AG09319 (cell line): Measurements from ENCODE around the gene SEZ6.

ENCODE experiments used
- DNase-seq: peaks from one replicate; pipeline ENCODE4 v3.0.0-alpha.2; 2010; ENCODE audit warnings: low read depth; ENCODE audit errors: extremely low read depth
- CTCF ChIP-seq: IDR thresholded peaks from 2 replicates; pipeline ENCODE4 v1.5.1; 2011; ENCODE audit warnings: low read depth, mild to moderate bottlenecking, inconsistent platforms, low read length, moderate library complexity

The SEZ6 gene

GRCh38 chr17:29010129-29010528 lies 4.3 kb upstream of the SEZ6 start:
- TF ChIP-seq CTCF: no peak
- DNase-seq: no peak

DNA sequence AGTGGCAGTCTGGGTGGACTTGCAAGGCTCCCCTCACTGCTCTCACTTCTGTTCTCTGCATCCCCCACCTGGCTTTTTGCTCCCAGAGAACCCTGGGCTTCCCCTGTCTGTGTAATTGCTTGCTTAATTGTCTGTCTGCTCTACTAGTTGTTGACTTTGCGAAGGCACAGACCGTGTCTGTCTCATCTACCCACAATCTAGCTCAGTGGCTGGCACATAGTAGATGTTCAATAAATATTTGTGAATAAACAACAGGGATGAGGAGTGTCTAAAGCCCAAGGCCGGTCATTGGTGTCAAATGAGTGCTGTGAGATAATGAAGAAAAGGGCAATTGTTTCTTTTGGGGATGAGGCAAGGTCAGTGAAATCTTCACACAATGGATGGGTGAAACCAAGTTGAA lies 2.8 kb upstream of the SEZ6 start:
- no peak for DNase-seq
- TF ChIP-seq CTCF: no peak

DNA sequence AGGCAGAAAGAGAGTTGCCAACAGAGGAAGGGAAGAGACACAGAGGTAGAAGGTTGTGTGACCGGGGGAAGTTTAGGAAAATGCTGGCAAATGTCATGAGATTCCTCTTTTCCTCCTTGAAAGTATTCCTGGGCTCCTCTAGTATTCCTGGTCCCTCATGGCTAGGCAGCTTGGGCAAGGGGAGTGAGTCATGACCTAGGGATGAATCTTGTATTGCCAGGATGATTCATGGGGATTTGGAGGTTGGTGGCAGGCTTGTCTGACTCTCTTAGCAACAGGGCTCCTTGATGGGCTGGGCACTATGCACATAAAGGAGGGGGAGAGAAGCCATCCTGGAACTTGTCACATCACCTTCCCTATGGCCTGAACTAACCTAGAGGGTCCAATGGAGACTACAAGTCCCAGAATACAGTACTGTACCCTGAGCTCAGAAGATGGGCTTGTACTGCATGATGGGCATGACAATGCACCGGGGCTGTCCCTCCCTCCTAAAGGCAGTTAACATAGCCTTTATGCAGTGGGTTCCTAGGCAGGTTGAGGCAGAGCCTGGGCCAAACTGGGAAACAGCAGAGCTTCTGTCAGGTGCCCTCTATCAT lies 2.1 kb upstream of the SEZ6 start:
- no peak for TF ChIP-seq CTCF
- DNase-seq: no peak

DNA sequence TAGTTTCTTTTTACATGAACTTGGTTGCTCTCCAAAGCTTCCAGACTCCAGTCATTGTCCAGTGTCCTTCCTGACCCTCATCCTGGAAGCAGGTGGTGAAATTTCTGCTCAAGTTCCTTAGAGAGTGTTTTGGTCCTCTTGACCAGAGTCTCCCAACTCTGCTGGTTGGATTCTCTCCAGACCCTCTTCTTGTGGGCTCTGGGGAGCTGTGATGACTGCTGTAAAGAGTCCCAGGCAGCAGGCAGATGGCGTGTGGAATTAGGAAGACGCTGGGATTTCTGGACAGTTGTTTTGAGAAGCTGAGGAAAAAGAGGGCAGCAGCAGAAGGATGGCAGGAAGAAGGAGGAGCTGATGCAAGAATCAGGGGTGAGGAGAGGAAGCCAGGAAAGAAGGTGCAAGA lies 1.6 kb upstream of the SEZ6 start:
- TF ChIP-seq CTCF: no peak
- no peak for DNase-seq

- DNase-seq: no peak
- TF ChIP-seq CTCF: no peak
These were observed 1.6 kb downstream of the SEZ6 start for GRCh38 chr17:29004081-29004692.

DNA sequence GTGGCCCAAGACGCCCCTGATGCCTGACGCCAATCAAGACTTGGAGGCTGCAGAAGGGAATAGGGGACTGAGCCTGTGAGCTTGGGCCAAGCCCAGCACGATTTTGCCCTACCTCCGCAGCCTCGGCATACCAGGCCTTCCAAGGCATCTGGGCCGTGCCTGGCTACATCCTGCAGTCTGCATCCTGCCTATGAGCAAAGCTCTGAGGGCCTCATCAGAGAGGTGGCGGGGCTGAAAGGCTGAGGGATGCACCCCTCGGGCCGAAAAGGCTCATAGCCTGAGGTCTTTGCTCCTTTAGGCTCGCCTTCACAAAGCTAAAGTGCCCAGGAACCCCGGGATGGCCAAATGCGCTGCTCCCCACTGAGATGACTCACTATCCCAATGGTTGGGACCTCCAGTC lies 2.5 kb downstream of the SEZ6 start:
- TF ChIP-seq CTCF: no peak
- DNase-seq: no peak

DNA sequence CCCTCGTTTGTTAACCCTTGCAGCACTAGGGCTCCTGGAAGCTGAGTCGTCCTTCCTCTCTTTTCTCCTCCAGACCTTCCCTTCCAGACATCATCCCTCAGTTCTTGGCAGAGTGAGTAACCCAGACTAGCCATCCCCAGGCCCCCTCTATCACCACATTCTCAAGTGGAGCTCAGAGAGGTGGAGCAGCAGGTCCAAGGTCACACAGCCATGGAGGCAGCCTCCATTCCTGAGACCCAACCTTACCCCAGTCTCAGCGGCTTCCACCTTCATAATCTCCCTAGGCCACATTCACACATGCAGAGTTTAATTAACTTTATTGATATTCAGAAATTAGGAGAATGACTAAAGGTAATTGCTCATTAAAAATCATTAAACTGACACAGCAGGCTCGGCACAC lies 3.0 kb downstream of the SEZ6 start:
- no peak for TF ChIP-seq CTCF
- DNase-seq: no peak
